Smooth muscle cell (in vitro differentiated cells): ENCODE measurements around the gene PI4KB. TPM values are rescaled to one million over a fixed set of nuclear protein-coding genes. Genes with fewer than 3 reads are reported as not detected.

ENCODE experiments used
- DNase-seq: peaks from one replicate; lab custom pipeline; 2025; ENCODE audit not compliant: unreplicated experiment; lab: John Stamatoyannopoulos, UW
- H2AFZ ChIP-seq: fragments of 200-600 bp; sonication (generic); 2 replicates; pipeline ENCODE4 v1.6.0; 2016; ENCODE audit warnings: antibody characterized with exemption, low read depth, mild to moderate bottlenecking
- H3F3A ChIP-seq: fragments of 200-600 bp; sonication (generic); 2 replicates; pipeline ENCODE4 v1.6.0; 2017; ENCODE audit warnings: antibody characterized with exemption, low read depth
- H3K27ac ChIP-seq: fragments of 200-600 bp; sonication (generic); 2 replicates; pipeline ENCODE4 v1.5.1; 2016; ENCODE audit warnings: low read depth, mild to moderate bottlenecking
- H3K27me3 ChIP-seq: fragments of 200-600 bp; sonication (generic); 2 replicates; pipeline ENCODE4 v1.6.1; 2016; ENCODE audit warnings: low read depth, mild to moderate bottlenecking
- H3K36me3 ChIP-seq: fragments of 200-600 bp; sonication (generic); 2 replicates; pipeline ENCODE4 v1.5.1; 2016; ENCODE audit warnings: low read depth
- H3K4me1 ChIP-seq: fragments of 200-600 bp; sonication (generic); 2 replicates; pipeline ENCODE4 v1.5.1; 2016; ENCODE audit warnings: low read depth
- H3K4me2 ChIP-seq: fragments of 200-600 bp; sonication (generic); 2 replicates; pipeline ENCODE4 v1.6.0; 2016; ENCODE audit warnings: mild to moderate bottlenecking
- H3K4me3 ChIP-seq: fragments of 200-600 bp; sonication (generic); 2 replicates; pipeline ENCODE4 v1.5.1; 2016; ENCODE audit warnings: mild to moderate bottlenecking
- H3K79me2 ChIP-seq: fragments of 200-600 bp; sonication (generic); 2 replicates; pipeline ENCODE4 v1.6.0; 2016; ENCODE audit warnings: low read depth, mild to moderate bottlenecking
- H3K9ac ChIP-seq: fragments of 200-600 bp; sonication (generic); 2 replicates; pipeline ENCODE4 v1.6.0; 2016; ENCODE audit warnings: low read depth
- H3K9me3 ChIP-seq: fragments of 200-600 bp; sonication (generic); replicated peaks from 2 replicates; pipeline ENCODE4 v1.5.1; 2016; ENCODE audit warnings: low read depth
- H4K20me1 ChIP-seq: fragments of 200-600 bp; sonication (generic); 2 replicates; pipeline ENCODE4 v1.6.0; 2016; ENCODE audit warnings: low read depth
- WGBS: methylation state at CpG from one replicate; pipeline ENCODE4 v1.1.7; 2016; ENCODE audit warnings: low lambda C conversion rate; 5-methylcytosine and 5-hydroxymethylcytosine counted together
- polyA plus RNA-seq: library from polyadenylated mRNA; unstranded; fragments of >200 nt; fragmentation: Nextera tagmentation; extraction: Ambion mirVana; gene quantifications from 2 replicates; pipeline ENCODE4 v1.2.1, GENCODE V29; 2016
- total RNA-seq: library from RNA; depleted of rRNA; stranded (reverse); fragments of >200 nt; gene quantifications from 2 replicates; pipeline ENCODE4 v1.2.3, GENCODE V29; 2014
- TF ChIP-seq, protein P1 (sequence below): fragments of 200-600 bp; sonication (generic); IDR thresholded peaks from 2 replicates; pipeline ENCODE4 v1.5.1; 2017; ENCODE audit warnings: borderline replicate concordance, mild to moderate bottlenecking, antibody characterized with exemption; ENCODE audit not compliant: insufficient read depth, poor library complexity, severe bottlenecking

Gene PI4KB
- total and polyA plus RNA-seq, 2 experiments from 2014 or later = 32.2 to 46.7 TPM

DNA sequence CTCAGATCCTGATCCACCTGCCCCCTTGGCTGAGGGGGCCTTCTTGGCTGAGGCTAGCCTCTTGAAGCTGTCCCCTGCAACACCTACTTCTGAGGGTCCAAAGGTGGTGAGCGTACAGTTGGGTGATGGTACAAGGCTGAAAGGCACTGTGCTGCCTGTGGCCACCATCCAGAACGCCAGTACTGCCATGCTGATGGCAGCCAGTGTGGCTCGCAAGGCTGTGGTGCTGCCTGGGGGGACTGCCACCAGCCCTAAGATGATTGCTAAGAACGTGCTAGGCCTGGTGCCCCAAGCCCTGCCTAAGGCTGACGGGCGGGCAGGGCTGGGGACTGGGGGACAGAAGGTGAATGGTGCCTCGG lies 39.9 kb downstream of the PI4KB start:
- DNase-seq = no peak
- H3K36me3 ChIP-seq = no peaks in the 10 kb centered on the region

DNA sequence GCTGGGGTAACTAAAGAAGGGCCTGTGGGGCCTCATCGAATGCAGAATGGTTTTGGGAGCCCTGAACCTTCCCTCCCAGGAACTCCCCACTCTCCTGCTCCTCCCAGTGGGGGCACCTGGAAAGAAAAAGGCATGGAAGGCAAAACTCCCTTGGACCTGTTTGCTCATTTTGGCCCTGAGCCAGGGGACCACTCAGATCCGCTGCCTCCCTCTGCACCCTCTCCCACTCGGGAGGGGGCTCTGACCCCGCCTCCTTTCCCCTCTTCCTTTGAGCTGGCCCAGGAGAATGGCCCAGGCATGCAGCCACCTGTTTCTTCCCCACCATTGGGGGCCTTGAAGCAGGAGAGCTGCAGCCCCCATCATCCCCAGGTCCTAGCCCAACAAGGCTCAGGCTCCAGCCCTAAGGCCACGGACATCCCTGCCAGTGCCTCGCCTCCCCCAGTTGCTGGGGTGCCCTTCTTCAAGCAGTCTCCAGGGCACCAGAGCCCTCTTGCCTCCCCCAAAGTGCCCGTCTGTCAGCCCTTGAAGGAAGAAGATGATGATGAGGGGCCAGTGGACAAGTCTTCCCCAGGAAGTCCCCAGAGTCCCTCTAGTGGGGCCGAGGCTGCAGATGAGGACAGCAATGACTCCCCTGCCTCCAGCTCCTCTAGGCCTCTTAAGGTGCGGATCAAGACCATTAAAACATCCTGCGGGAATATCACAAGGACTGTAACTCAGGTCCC lies 40.4 kb downstream of the PI4KB start:
- H4K20me1 ChIP-seq = peaks cover 65% of the 10 kb centered on the region
- H3K36me3 ChIP-seq = no peaks in the 10 kb centered on the region
- no peak overlapping the region for H3K4me3 ChIP-seq
- H3K27ac ChIP-seq = no peak overlapping the region
- H3K4me1 ChIP-seq = peaks cover 10% of the 10 kb centered on the region
- TF ChIP-seq, protein P1, sequence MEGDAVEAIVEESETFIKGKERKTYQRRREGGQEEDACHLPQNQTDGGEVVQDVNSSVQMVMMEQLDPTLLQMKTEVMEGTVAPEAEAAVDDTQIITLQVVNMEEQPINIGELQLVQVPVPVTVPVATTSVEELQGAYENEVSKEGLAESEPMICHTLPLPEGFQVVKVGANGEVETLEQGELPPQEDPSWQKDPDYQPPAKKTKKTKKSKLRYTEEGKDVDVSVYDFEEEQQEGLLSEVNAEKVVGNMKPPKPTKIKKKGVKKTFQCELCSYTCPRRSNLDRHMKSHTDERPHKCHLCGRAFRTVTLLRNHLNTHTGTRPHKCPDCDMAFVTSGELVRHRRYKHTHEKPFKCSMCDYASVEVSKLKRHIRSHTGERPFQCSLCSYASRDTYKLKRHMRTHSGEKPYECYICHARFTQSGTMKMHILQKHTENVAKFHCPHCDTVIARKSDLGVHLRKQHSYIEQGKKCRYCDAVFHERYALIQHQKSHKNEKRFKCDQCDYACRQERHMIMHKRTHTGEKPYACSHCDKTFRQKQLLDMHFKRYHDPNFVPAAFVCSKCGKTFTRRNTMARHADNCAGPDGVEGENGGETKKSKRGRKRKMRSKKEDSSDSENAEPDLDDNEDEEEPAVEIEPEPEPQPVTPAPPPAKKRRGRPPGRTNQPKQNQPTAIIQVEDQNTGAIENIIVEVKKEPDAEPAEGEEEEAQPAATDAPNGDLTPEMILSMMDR = no peak
- no peak for DNase-seq
- H3K79me2 ChIP-seq = peaks cover 26% of the 10 kb centered on the region
- no peaks in the 10 kb centered on the region for H3K9me3 ChIP-seq
- no peak overlapping the region for H2AFZ ChIP-seq
- H3F3A ChIP-seq = no peaks in the 10 kb centered on the region
- H3K9ac ChIP-seq = no peak overlapping the region
- no peaks in the 10 kb centered on the region for H3K27me3 ChIP-seq
- no peak overlapping the region for H3K4me2 ChIP-seq
- WGBS = over 99% methylated on average over 10 of the region's 10 CpGs

More for the DNA sequence above, 39.9 kb downstream of the PI4KB start:
- WGBS = 97% methylated on average over 7 of the region's 7 CpGs
- Histone ChIP-seq H3K27ac (no peak overlapping the region), H3K27me3 (no peaks in the 10 kb centered on the region), H3K4me1 (peaks cover 10% of the 10 kb centered on the region), H3K4me2 (no peak overlapping the region), H3K9ac (no peak overlapping the region), H3F3A (no peaks in the 10 kb centered on the region), H3K79me2 (peaks cover 25% of the 10 kb centered on the region), H3K9me3 (no peaks in the 10 kb centered on the region), H4K20me1 (peaks cover 65% of the 10 kb centered on the region), H3K4me3 (no peak overlapping the region), H2AFZ (no peak overlapping the region)
- TF ChIP-seq, protein P1 = no peak

DNA sequence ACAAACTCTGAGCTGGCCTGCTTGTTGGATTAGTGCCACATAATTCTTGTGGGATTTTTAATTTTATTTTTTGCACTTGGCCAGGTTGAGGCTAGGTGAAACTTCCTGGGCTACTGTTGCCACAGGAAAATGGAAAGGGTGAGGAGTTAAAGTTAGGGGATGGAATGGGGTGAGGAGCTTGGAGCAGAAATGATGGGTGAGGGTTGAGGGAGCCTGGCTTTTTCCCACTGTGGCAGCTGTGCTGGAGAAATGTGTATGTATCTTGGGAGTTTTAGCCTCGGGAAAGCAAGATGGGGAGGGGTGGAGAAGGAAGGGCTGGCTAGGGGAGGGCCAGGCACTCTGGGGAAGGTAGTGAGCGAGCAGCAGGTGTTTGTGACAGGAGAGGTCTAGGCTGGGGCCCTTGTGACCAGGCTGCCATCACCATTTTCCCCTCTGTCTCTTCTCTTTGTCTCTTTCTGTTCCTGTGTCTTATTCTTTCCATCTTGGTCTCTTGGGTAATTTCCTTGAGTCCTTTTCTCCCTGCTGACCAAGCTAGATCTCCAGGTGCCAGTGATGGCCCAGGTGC lies 43.1 kb downstream of the PI4KB start:
- peaks cover 58% of the 10 kb centered on the region for H4K20me1 ChIP-seq
- TF ChIP-seq, protein P1 = no peak
- no peak overlapping the region for H3K27ac ChIP-seq
- peak overlapping the region; percentile 96 for H3K4me2 ChIP-seq
- H3K9ac ChIP-seq = no peak overlapping the region
- no peaks in the 10 kb centered on the region for H3K27me3 ChIP-seq
- H3K4me1 ChIP-seq = peaks cover 13% of the 10 kb centered on the region
- peaks cover 26% of the 10 kb centered on the region for H3K79me2 ChIP-seq
- no peaks in the 10 kb centered on the region for H3K36me3 ChIP-seq
- WGBS = 74% methylated on average over 2 of the region's 2 CpGs
- no peak overlapping the region for H3K4me3 ChIP-seq
- H3K9me3 ChIP-seq = no peaks in the 10 kb centered on the region
- no peak for DNase-seq
- H3F3A ChIP-seq = no peaks in the 10 kb centered on the region
- no peak overlapping the region for H2AFZ ChIP-seq
